ENCODE data around the gene CTNNA2.

The CTNNA2 gene

DNA sequence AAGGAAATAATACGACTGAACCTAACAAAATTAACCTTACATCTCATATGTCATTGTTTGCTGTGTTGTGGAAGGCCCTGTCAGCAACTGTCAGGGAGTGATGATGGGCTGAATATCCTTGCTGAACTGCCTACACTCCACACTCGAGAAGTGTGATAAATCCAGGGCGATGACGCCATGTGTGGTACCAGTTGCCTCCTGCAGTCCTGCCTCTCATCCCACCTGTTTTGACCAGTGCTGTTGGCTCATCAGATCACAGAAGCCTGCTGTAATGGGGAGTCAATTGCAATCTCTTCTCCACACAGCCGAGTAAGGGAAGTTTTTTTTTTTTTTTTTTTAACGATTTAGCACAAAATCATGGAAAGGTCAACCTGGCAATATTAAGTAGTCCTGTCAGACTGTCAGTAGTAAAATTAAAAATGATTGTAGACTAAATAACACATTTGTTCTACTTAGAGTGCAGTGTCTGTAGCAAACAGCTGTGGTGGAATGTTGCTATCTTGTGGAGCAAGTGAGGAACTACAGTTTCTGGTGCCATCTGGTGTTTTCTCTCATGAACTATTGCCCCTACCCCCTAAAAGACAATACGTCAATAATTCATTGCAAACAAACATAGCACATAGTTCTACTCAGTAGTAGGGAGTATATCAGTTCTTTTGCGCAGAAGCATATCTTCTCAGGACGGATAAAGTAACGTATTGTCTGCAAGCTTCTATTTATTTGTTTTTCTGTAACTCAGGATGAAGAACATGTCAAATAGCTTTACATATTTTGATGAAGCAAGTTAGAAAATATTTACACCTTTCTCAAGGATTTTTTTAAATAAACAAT is 347.6 kb downstream of the CTNNA2 start:
- no peak for DNase-seq

DNA sequence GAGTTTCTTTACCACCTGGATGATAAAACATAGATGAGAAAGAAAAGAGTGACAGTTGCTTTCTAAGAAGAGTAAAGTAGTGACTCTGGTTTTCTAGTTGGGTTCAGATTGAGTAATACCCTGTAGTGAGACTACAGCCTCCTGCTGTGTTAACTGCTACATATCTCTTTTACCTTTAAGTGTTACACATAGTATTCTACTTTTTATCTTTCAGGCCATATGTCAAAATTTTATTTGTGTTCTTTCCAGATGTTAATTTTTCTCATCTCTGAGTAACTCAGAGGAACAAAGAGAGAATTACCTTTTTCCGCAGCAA is 348.2 kb downstream of the CTNNA2 start:
- no peak for DNase-seq

DNA sequence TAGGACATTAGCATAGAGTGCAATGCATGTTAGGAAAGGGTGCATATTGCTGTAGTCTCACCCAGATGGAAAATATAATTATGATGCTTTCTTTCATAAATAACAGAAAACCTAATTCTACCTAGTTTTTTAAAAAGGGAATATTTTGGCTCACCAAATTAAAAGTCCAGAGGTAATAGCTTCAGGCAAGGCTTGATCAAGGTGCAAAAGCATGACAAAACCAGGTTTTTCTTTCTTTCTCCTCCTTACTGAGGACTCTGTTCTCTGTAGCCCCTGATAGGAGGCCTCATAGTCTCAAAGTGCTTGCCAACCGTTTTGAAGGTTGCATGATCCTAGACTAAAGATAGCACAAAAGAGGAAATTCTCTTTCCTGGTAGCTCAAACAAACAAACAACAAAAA is 349.9 kb downstream of the CTNNA2 start:
- DNase-seq, result no peak

DNA sequence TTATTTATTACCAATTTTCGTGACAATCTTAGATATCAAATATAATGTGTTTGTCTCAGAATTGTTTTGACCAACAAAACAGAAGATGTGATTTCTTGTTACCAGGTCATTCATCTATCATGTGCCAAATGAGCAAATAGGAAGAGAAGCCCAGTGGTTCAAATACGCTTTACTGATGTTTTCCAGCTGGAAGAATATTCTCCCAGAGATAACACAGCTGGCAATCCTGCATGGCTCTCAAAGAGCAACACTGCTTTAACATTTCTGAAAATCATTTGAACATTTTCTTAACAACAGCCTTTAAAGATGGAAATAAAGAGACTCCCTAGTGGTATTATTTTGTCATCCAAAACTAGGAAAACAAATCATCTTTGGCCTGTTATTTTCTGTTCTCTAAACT is 359.8 kb downstream of the CTNNA2 start:
- no peak for DNase-seq

DNA sequence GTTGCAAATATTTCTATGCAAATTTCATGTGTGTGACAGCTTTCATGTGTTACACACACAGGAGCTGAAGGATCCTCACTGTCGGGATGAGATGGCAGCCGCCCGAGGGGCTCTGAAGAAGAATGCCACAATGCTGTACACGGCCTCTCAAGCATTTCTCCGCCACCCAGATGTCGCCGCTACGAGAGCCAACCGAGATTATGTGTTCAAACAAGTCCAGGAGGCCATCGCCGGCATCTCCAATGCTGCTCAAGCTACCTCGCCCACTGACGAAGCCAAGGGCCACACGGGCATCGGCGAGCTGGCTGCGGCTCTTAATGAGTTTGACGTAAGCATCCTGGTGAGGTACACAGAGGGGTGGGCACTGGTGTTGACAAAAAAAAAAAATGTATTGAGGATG is 361.2 kb downstream of the CTNNA2 start:
- DNase-seq, result no peak

DNA sequence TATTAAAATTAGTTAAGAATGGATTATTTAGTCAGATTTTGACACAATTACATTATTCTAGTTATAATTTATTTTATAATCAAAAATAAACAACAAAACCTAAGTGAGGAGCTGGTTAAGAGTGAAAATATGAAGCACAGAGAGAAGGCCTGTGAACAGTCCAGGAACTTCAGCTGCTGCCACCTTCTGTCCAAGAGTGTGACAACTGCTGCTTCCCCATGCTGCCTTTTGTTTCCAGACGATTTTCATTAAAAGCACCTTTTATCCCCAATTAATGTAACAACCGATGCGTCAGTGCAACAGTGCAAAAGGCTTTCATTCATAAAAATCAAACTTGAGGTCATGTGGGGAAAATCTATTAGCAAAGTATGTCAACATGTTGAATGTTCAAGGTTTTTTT is 363.6 kb downstream of the CTNNA2 start:
- no peak for DNase-seq

DNA sequence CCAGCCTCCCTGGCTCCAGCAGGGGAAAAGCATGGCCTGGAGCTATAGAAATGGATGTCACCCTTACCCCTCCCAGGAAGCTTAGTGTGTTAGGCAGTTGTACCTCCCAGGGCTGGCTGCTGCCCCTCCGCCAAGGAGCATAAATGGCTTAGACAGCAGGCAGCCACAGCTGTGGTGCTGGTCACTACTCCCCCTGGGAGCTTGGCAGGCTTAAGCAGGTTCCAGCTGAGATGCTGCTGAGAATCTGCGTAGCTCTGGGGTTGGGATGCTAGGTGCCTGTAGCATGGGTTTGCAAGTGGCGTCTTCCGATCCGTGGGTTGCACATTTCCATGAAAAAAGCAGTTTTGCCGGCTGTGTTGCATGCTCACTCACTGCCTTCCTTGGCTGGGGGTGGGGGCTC is 369.7 kb downstream of the CTNNA2 start:
- DNase-seq, result no peak

DNA sequence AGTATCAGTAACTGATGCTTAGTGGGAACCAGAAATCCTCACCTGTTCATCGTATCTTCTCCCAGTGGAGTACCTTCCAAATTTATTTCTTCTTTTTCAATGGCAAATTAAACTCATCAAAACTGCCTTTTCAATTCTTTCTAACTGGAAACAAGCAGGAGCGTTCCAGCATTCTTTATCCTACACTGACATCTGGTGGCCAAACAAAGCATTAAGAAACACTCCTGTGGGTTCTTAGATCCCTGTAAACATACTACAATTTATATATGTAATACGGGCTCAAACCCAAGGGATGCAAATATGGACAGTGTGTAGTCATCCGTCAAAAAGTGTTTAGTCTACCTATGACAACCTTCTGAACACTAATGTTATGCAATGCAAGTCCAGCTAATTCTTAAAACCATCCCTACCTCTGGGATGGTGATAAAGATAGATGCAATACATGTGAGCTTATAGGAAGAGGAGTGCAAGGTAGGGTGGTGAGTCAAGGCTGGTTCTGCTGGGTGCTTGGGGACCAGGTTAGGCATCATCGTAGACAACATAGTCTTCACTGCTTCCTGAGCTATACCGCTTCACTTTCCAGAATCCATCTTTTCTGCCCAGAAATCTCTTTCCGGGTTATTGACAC is 375.0 kb downstream of the CTNNA2 start:
- peak; percentile 17 for DNase-seq

DNA sequence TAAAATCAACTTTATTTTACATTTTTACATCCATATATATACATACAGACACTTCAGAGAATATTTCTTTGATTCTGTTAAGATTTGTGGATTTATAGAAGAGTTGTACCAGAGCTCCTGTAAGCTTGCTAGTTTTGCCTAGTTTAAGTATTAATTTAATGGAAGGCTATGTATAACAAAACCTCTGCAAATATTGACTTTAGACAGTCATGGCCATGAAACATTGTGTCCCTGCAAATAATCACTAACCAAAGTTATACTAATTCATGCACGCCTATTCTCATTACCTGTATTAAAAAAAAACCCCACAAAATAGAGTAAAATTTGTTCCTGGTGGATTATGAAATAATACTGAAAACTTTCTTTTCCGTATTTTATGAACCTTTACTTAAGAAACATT is 379.3 kb downstream of the CTNNA2 start:
- DNase-seq, result no peak

DNA sequence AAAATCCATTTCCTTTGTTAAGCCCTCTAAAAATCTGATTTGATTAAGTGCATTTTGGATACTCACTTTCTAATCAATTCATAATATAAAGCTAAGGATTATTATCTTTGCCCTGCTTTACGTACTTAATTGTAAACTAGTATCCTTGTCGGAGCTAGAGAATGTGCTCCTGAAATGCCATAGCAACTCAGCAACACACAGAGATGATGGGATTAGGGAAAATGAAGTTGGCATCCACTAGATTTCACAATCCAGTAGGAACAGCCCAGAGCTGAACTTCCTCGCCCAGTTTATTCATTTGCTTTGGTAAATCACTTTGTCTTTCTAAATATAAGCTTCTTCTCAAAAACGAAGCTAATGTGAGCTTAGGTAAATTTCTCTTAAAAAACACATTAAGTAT is 386.3 kb downstream of the CTNNA2 start:
- no peak for DNase-seq

DNA sequence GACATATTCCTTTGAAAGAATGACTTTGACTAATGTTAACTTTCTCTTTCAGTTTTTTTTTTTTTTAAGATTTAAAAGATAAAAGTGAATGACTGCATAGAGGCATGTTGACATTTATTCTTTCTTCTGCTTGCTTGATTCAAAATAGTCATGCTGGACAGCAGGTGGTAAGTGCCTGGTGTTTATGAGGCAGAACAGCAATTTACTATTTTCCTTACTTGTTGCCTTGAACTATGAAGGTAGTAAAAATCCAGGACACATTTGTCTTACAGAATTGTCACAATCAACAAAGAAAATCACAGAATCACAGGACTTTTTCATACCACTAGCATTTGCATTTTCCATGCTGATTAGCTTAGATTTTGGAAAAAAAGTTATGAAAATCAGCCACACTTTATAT is 388.3 kb downstream of the CTNNA2 start:
- no peak for DNase-seq

DNA sequence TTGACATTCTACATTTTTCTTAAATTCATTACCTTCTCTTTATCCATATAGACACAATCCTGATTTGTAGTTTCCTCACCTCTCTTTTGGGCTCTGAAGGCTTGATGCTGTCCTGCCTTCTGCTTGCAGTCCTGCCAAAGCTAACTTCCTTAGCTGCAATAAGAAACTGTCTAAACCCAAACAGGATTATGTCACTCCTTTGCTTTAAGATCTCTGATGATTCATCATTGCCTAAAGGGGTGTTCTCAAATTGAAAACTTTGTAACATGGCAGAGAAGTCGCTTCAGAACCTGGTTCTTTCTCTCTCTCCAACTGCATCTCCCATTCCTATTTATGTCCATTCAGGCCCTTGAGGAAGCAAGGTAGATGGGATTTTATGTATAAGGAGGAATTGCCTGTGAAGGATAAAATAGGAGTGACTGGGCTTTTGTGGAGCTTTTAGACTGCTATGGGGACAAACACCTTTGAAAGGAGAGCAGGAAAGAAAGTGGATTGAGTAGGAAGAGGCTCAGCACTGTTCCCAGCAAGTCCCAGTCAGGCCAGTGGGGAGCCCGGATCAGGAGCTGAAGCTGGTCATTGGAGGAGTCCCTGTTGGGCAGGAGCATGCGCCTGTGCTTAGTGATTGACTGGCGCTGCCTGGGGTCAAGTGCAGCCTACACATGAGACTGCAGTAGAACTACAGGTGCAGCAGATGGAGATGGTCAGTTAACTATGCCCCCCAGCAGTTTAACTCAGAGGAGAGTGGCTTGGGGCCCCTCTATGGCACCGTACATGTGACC is 390.6 kb downstream of the CTNNA2 start:
- DNase-seq, result no peak

DNA sequence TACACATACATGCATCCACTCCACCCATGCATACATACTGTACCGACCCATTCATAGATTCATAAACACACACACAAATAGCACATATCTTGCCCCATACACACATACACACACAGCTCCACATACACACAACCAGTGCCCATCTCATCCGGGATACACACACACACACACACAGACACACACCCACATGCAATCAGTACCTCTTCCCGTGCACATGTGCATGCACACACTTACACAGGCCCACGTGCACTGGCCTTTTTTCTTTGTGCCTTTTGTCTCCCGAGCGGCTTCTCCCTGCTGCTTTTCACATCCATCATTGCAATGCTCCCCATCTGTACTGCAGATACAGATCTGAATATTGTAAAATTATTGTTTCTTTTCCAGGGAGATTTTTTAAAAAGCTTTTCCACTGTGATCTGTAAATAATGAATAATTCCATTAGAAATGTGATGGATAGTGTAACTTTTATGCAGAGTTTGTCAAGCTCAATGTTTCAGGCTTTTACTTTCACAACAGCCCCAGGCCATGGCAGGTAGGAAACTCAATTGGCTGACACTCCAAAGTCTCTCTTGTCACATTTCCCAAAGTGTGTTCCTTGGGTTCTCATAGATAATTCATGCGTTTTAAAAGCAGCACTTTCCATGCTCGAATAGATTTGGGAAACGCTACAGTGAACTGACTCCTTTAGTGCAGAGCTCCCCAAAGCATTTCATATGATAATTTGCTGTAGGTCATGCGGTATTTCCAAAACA is 393.5 kb downstream of the CTNNA2 start:
- no peak for DNase-seq

DNA sequence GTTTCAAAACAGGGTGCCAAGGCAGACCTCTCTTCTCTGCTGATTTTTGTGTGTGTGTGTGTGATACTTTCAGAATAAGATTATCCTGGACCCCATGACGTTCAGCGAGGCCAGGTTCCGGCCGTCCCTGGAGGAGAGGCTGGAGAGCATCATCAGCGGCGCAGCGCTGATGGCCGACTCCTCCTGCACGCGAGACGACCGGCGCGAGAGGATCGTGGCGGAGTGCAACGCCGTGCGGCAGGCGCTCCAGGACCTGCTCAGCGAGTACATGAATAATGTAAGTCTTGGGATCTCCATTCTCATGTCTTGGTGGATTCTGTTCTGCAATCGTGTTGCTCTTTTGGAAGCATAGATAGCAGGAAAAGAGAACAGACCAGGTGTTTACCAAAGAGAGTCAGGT is 396.7 kb downstream of the CTNNA2 start:
- DNase-seq, result no peak

DNA sequence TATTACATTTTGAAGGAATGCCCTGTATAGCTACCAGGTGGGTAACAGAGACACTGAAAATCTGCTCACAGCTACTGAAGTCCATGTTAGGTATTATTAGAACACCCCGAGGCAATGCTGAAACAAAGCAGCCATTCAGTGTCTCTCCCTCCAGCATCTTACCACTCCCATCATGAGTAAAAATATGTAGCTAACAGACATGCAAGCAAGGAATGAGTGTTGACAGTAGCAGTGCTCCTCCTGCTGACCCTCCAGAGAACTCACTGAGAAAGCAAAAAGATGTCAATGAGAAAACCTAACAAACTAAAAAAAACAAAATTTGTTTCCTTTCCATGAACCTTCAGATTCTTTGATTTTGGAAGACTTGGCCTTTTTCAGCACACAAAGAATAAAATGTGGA is 397.8 kb downstream of the CTNNA2 start:
- DNase-seq, result no peak

DNA sequence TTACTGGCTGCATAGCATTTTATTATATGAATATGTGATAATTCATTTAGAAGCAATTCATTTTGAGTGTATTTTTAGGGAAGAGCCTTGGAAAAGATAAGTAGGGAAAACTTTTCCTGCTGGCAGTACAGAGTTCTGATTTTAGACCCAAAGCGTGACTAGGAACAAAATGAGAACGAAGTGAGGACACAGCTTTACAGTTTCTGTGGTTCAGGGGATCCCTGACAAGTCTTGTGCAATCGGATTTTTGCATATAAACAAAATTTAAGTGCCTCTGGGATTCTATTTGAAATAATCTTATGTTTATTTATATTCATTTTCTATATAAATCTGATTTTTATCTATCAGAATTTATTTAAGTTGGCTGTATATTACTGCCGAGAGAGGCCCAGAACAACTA is 402.6 kb downstream of the CTNNA2 start:
- DNase-seq, result no peak

DNA sequence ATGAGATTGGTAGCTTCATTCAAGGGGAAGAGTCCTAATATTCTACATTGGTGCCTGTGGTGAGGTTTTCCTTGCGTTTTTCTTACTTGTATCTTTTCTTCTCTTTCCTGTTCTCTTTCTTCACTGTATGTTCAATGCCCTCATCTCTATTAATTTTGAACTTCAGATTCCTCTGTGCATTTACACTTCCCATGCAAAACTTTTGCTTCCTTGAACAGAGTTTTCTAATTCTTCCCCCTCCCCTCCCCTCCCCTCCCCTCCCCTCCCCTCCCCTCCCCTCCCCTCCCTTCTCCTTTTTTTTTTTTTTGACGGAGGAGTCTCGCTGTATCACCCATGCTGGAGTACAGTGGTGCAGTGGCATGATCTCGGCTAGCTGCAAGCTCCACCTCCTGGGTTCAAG is 403.4 kb downstream of the CTNNA2 start:
- DNase-seq, result no peak

DNA sequence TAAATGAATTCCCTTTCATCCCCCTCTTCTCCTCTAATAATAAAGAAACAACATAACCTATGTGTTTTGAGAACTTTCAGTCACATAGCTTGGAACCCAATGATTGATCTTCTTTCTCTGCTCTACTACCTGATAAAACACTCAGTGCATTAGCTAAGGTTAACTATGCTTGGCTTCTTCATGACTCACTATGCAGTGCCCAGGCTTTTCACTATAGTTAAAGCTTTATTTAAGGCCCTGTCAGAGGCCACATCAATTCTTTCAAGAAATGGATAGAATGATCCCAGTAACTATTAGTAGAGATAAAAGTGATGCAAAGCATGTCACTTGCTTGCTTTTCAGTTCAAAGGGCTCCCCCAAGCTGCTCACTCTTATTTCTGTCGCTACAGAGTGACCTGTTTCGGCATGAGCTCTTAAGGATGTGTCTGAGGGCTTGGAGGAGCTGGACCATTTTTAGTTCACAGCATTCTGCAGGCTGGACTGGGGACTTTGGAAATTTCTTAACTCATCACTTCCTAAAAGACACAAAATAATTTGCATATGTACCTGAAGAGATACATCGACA is 407.7 kb downstream of the CTNNA2 start:
- no peak for DNase-seq

DNA sequence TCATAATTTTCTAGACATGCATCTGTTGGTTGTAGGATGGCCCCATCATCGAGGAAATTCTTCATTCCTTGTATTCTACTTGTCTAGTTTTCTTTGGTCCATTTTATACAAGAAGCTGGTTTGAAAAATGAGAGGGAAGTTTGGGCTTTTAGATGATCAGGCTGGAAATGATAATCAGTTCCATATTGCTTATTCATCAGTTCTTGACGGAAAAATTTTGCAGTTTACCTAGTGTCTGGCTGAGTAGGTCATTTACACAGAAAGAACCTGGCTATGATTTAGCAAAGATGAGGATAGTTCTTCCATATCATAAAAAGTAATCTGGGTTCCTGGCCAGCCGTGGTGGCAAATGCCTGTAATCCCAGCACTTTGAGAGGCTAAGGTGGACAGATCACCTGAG is 416.8 kb downstream of the CTNNA2 start:
- no peak for DNase-seq

DNA sequence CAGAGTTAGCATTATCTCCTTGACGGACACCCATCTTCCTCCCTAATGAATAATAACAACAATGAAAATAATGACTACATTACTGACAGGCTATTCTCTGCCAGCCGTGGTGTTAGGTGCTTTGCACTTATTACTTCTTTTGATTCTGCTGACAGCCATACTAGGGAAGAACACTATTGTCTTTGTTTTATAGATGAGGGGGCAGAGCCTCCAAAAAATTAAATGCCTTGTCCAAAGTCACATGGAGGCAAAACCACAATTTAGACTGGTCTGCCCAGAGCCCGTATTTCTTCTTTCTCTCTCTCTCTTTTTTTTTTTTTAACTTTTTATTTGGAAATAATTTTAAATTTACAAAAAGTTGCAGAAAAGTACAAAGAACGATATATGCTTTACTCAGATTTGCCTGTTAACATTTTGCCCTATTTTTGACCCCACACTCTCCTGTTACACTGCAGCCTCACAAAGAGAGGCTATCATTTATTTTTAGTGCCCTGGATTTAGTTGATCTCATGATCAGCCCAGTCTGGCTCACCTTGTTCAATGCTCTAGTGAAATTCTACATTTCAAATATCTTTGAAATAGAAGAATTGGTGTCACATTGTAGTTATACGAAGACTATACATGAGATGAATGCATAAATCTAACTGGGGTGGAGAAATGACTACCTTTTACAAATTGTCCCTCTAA is 422.3 kb downstream of the CTNNA2 start:
- DNase-seq, result no peak

DNA sequence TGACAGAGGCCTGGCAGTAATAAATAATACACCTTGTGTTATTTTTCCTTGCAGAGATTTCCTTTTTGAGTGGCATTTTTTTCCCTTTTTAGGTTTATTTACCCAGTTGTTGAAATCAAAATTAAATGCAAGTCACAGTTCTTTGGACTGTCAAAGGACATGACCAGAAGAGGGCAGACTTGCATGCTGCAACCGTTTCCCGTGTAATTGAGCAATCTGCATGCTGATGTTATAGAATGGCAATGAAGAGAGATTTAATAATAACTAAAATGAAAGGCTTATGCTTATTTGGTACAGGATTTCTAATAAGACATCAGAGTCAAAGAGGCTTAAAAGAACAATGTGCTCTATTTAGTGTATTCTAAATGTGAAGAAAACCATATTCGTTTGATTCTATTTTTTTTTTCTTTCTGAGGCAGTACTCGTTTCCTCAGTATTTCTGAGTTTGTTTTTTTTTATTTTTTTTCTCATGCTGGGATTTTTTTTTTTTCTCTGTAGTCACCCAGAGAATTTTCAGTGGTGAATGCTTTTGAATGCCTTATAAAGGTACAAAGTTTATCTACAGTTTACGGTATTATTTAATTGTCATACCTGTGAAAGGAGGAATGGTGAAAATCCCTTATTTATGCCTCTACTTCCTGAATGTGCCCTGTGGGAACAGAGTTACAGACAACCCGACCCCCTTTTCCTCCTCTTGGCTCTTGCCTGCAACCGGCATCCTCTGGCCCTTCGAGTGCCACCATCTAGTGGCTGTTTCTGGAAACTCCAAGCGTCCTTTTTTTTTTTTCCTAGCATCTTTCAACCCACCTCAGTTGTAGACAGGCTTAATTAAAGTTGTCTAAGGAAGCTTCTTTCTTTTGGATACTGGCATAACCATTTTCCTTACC is 423.2 kb downstream of the CTNNA2 start:
- DNase-seq, result peak; percentile 10
